Activated naive CD4-positive, alpha-beta T cell treated with anti-CD3 and anti-CD28 coated beads, Interleukin-2, amount 10 ng/mL, durations not matched to agents 7 days and 5 days (primary cell): ENCODE results near the gene FGD5.
A peak's percentile ranks its signal among the peaks of the same experiment; 100 is the strongest.
"Not testable (repeated sequence)": the region's sequence is repeated elsewhere in the genome, so short reads cannot be mapped to it uniquely, and the experiment has no call there.

ENCODE experiments used
- CTCF ChIA-PET: fragments of 350-600 bp; sonication (Branson Sonifier 250); formaldehyde crosslinking; loops from one replicate; lab custom pipeline; 2021; ENCODE audit warnings: antibody characterized with exemption; lab: Charles Lee
- DNase-seq: peaks from one replicate; pipeline ENCODE4 v3.0.0-alpha.2; 2020
- H3K27ac Mint-ChIP-seq: one replicate; pipeline ENCODE4 v1.8.0; 2021; ENCODE audit warnings: mild to moderate bottlenecking, moderate library complexity, mixed read lengths
- H3K27me3 Mint-ChIP-seq: one replicate; pipeline ENCODE4 v1.8.0; 2021; ENCODE audit warnings: mild to moderate bottlenecking, mixed read lengths
- H3K36me3 Mint-ChIP-seq: one replicate; pipeline ENCODE4 v1.8.0; 2021; ENCODE audit warnings: mixed read lengths
- H3K4me1 Mint-ChIP-seq: one replicate; pipeline ENCODE4 v1.8.0; 2021; ENCODE audit warnings: mixed read lengths
- H3K4me3 Mint-ChIP-seq: one replicate; pipeline ENCODE4 v1.8.0; 2021; ENCODE audit warnings: mild to moderate bottlenecking, moderate library complexity, mixed read lengths
- H3K9me3 Mint-ChIP-seq: one replicate; pipeline ENCODE4 v1.8.0; 2021; ENCODE audit warnings: mixed read lengths

Gene FGD5

GRCh38 chr3:14808025-14808424 lies 10.7 kb upstream of the FGD5 start:
- no peaks in the 10 kb centered on the region for H3K36me3 Mint-ChIP-seq
- peaks cover 94% of the 10 kb centered on the region for H3K27me3 Mint-ChIP-seq
- no peak overlapping the region for H3K4me3 Mint-ChIP-seq
- H3K4me1 Mint-ChIP-seq, result peaks cover 43% of the 10 kb centered on the region
- H3K9me3 Mint-ChIP-seq, result no peaks in the 10 kb centered on the region
- H3K27ac Mint-ChIP-seq, result no peak overlapping the region
- no peak for DNase-seq
- CTCF ChIA-PET, result no interaction called here

- CTCF ChIA-PET, result no interaction called here
- no peaks in the 10 kb centered on the region for H3K36me3 Mint-ChIP-seq
- no peak overlapping the region for H3K4me3 Mint-ChIP-seq
- DNase-seq, result no peak
- H3K27ac Mint-ChIP-seq, result no peak overlapping the region
- peaks cover 94% of the 10 kb centered on the region for H3K27me3 Mint-ChIP-seq
- H3K4me1 Mint-ChIP-seq, result peaks cover 37% of the 10 kb centered on the region
- no peaks in the 10 kb centered on the region for H3K9me3 Mint-ChIP-seq
Observed at GRCh38 chr3:14808502-14809266, 10.1 kb upstream of the FGD5 start.

- H3K36me3 Mint-ChIP-seq, H3K27ac Mint-ChIP-seq, CTCF ChIA-PET, H3K9me3 Mint-ChIP-seq, H3K4me3 Mint-ChIP-seq, DNase-seq: not testable (repeated sequence)
- H3K27me3 Mint-ChIP-seq, result peaks cover 94% of the 10 kb centered on the region
- H3K4me1 Mint-ChIP-seq, result peaks cover 28% of the 10 kb centered on the region
Observed at GRCh38 chr3:14809611-14810010, 9.2 kb upstream of the FGD5 start.

- H3K4me3 Mint-ChIP-seq, result no peak overlapping the region
- no peaks in the 10 kb centered on the region for H3K9me3 Mint-ChIP-seq
- no peaks in the 10 kb centered on the region for H3K36me3 Mint-ChIP-seq
- H3K27me3 Mint-ChIP-seq, result peaks cover 94% of the 10 kb centered on the region
- no peak for DNase-seq
- peaks cover 21% of the 10 kb centered on the region for H3K4me1 Mint-ChIP-seq
- no peak overlapping the region for H3K27ac Mint-ChIP-seq
- CTCF ChIA-PET, result no interaction called here
Observed at GRCh38 chr3:14810070-14810791, 8.5 kb upstream of the FGD5 start.

- CTCF ChIA-PET, result no interaction called here
- no peaks in the 10 kb centered on the region for H3K9me3 Mint-ChIP-seq
- no peaks in the 10 kb centered on the region for H3K36me3 Mint-ChIP-seq
- DNase-seq, result no peak
- peak overlapping the region; percentile 21 for H3K4me3 Mint-ChIP-seq
- peaks cover 17% of the 10 kb centered on the region for H3K4me1 Mint-ChIP-seq
- peaks cover 92% of the 10 kb centered on the region for H3K27me3 Mint-ChIP-seq
- H3K27ac Mint-ChIP-seq, result no peak overlapping the region
Observed at GRCh38 chr3:14810801-14811661, 7.7 kb upstream of the FGD5 start.

- no peaks in the 10 kb centered on the region for H3K36me3 Mint-ChIP-seq
- peaks cover 10% of the 10 kb centered on the region for H3K4me1 Mint-ChIP-seq
- peaks cover 91% of the 10 kb centered on the region for H3K27me3 Mint-ChIP-seq
- no peak overlapping the region for H3K4me3 Mint-ChIP-seq
- no peaks in the 10 kb centered on the region for H3K9me3 Mint-ChIP-seq
- CTCF ChIA-PET, result no interaction called here
- DNase-seq, result no peak
- no peak overlapping the region for H3K27ac Mint-ChIP-seq
Observed at GRCh38 chr3:14811684-14812083, 7.1 kb upstream of the FGD5 start.

- Mint-ChIP-seq H3K36me3 (no peaks in the 10 kb centered on the region), H3K4me3 (no peak overlapping the region), H3K9me3 (no peaks in the 10 kb centered on the region), H3K27me3 (peaks cover 85% of the 10 kb centered on the region), H3K27ac (no peak overlapping the region), H3K4me1 (peaks cover 6% of the 10 kb centered on the region)
- DNase-seq, result no peak
- CTCF ChIA-PET, result no interaction called here
Observed at GRCh38 chr3:14812196-14812790, 6.5 kb upstream of the FGD5 start.

GRCh38 chr3:14814411-14814871 lies 4.3 kb upstream of the FGD5 start:
- Mint-ChIP-seq H3K27ac (no peak overlapping the region), H3K4me3 (no peak overlapping the region), H3K27me3 (peaks cover 82% of the 10 kb centered on the region), H3K9me3 (no peaks in the 10 kb centered on the region), H3K36me3 (no peaks in the 10 kb centered on the region), H3K4me1 (peaks cover 6% of the 10 kb centered on the region)
- no peak for DNase-seq
- CTCF ChIA-PET, result interaction anchor here (0.8 kb wide), 1 partner anchor 107 kb away, joined by 3 read pairs; no protein-coding TSS in a partner anchor

- no peak overlapping the region for H3K27ac Mint-ChIP-seq
- H3K4me1 Mint-ChIP-seq, result peaks cover 3% of the 10 kb centered on the region
- no peak for DNase-seq
- no peak overlapping the region for H3K4me3 Mint-ChIP-seq
- H3K27me3 Mint-ChIP-seq, result peaks cover 82% of the 10 kb centered on the region
- CTCF ChIA-PET, result no interaction called here
- no peaks in the 10 kb centered on the region for H3K36me3 Mint-ChIP-seq
- H3K9me3 Mint-ChIP-seq, result no peaks in the 10 kb centered on the region
Observed at GRCh38 chr3:14816359-14816758, 2.4 kb upstream of the FGD5 start.

- Mint-ChIP-seq H3K9me3 (no peaks in the 10 kb centered on the region), H3K4me3 (no peak overlapping the region), H3K27ac (no peak overlapping the region), H3K4me1 (no peaks in the 10 kb centered on the region), H3K36me3 (no peaks in the 10 kb centered on the region), H3K27me3 (peaks cover 77% of the 10 kb centered on the region)
- CTCF ChIA-PET, result interaction anchor here (1.2 kb wide), 1 partner anchor 29 kb away, joined by 4 read pairs; no protein-coding TSS in a partner anchor
- DNase-seq, result no peak
Observed at GRCh38 chr3:14819671-14820070, 909 bp downstream of the FGD5 start.

- no peak for DNase-seq
- H3K27me3 Mint-ChIP-seq, result peaks cover 72% of the 10 kb centered on the region
- no peak overlapping the region for H3K4me3 Mint-ChIP-seq
- H3K36me3 Mint-ChIP-seq, result no peaks in the 10 kb centered on the region
- H3K27ac Mint-ChIP-seq, result no peak overlapping the region
- H3K9me3 Mint-ChIP-seq, result no peaks in the 10 kb centered on the region
- H3K4me1 Mint-ChIP-seq, result no peaks in the 10 kb centered on the region
- CTCF ChIA-PET, result interaction anchor here (1.2 kb wide), 1 partner anchor 29 kb away, joined by 4 read pairs; no protein-coding TSS in a partner anchor
Observed at GRCh38 chr3:14820156-14820555, 1.4 kb downstream of the FGD5 start.

- DNase-seq, result no peak
- peaks cover 67% of the 10 kb centered on the region for H3K27me3 Mint-ChIP-seq
- no peak overlapping the region for H3K27ac Mint-ChIP-seq
- H3K9me3 Mint-ChIP-seq, result no peaks in the 10 kb centered on the region
- H3K4me3 Mint-ChIP-seq, result no peak overlapping the region
- CTCF ChIA-PET, result no interaction called here
- H3K36me3 Mint-ChIP-seq, result no peaks in the 10 kb centered on the region
- H3K4me1 Mint-ChIP-seq, result no peaks in the 10 kb centered on the region
Observed at GRCh38 chr3:14821151-14821550, 2.4 kb downstream of the FGD5 start.

- CTCF ChIA-PET, result no interaction called here
- Mint-ChIP-seq H3K27me3 (peaks cover 68% of the 10 kb centered on the region), H3K9me3 (no peaks in the 10 kb centered on the region), H3K4me1 (no peaks in the 10 kb centered on the region), H3K27ac (no peak overlapping the region), H3K4me3 (no peak overlapping the region), H3K36me3 (no peaks in the 10 kb centered on the region)
- DNase-seq, result no peak
Observed at GRCh38 chr3:14822134-14822533, 3.4 kb downstream of the FGD5 start.
